ENCODE data around the gene AKNA.

DNA sequence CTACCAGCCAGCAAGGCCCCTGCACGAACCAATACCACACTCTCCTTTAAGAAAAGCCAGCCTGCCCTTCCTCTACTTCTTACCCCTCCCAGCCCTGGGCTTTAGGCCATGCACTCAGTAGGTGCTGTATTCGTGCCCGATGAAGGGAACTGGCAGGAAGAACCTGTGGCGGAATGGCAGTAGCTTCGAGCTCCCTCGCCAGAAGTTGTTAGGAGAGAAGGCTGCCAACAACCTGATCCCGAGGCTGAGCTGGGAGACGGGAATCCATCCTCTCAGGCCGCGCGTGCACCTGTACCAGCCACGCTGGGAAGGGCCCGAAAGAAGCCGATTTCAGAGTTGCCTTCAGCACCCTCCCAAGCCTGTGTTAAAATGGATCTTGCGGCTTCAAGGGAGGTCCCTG is 45.3 kb upstream of the AKNA start:
- TF ChIP-seq POLR2A (IDR thresholded peaks at IDR 0.05): no peak
- no peak for TF ChIP-seq CTCF (IDR thresholded peaks at IDR 0.05)
